Hematopoietic multipotent progenitor cell treated with erythropoietin and hydrocortisone succinate and interleukin-3 and kit ligand, for 17 days (in vitro differentiated cells): ENCODE data around the gene DMD.
"Not testable (repeated sequence)": the region's sequence is repeated elsewhere in the genome, so short reads cannot be mapped to it uniquely, and the experiment has no call there.

Source experiments
- DNase-seq: peaks from one replicate; pipeline ENCODE4 v3.0.0-alpha.2; 2015; ENCODE audit warnings: low spot score

DMD gene

GRCh38 chrX:32024072-32024471 lies 1187.3 kb downstream of the DMD start:
- no peak for DNase-seq

GRCh38 chrX:32016195-32016594 lies 1195.2 kb downstream of the DMD start:
- no peak for DNase-seq

GRCh38 chrX:32010948-32011347 lies 1200.4 kb downstream of the DMD start:
- DNase-seq, result no peak

- no peak for DNase-seq
Measured at GRCh38 chrX:32010212-32010611, 1201.1 kb downstream of the DMD start.

GRCh38 chrX:31993637-31994036 lies 1217.7 kb downstream of the DMD start:
- DNase-seq, result no peak

- no peak for DNase-seq
Measured at GRCh38 chrX:31988975-31989374, 1222.4 kb downstream of the DMD start.

- DNase-seq, result no peak
Measured at GRCh38 chrX:31981546-31982062, 1229.7 kb downstream of the DMD start.

- no peak for DNase-seq
Measured at GRCh38 chrX:31969714-31970113, 1241.6 kb downstream of the DMD start.

- no peak for DNase-seq
Measured at GRCh38 chrX:31962256-31962655, 1249.1 kb downstream of the DMD start.

- DNase-seq, result no peak
Measured at GRCh38 chrX:31934842-31935370, 1276.4 kb downstream of the DMD start.

- no peak for DNase-seq
Measured at GRCh38 chrX:31934015-31934414, 1277.3 kb downstream of the DMD start.

- DNase-seq, result no peak
Measured at GRCh38 chrX:31932769-31933168, 1278.6 kb downstream of the DMD start.

- DNase-seq, result not testable (repeated sequence)
Measured at GRCh38 chrX:31932320-31932719, 1279.0 kb downstream of the DMD start.

- no peak for DNase-seq
Measured at GRCh38 chrX:31931225-31931624, 1280.1 kb downstream of the DMD start.

GRCh38 chrX:31929366-31929765 lies 1282.0 kb downstream of the DMD start:
- DNase-seq, result no peak

GRCh38 chrX:31921236-31921635 lies 1290.1 kb downstream of the DMD start:
- no peak for DNase-seq

GRCh38 chrX:31909850-31910572 lies 1301.3 kb downstream of the DMD start:
- DNase-seq, result no peak

- no peak for DNase-seq
Measured at GRCh38 chrX:31894152-31894551, 1317.2 kb downstream of the DMD start.

- DNase-seq, result no peak
Measured at GRCh38 chrX:31893525-31893924, 1317.8 kb downstream of the DMD start.

- no peak for DNase-seq
Measured at GRCh38 chrX:31889088-31889487, 1322.3 kb downstream of the DMD start.

GRCh38 chrX:31884535-31884934 lies 1326.8 kb downstream of the DMD start:
- no peak for DNase-seq

- DNase-seq, result no peak
Measured at GRCh38 chrX:31872007-31872406, 1339.3 kb downstream of the DMD start.

GRCh38 chrX:31870267-31870666 lies 1341.1 kb downstream of the DMD start:
- DNase-seq, result no peak

GRCh38 chrX:31860686-31861085 lies 1350.7 kb downstream of the DMD start:
- DNase-seq, result no peak
